ENCODE results near the gene SLAIN1.

The SLAIN1 gene

DNA sequence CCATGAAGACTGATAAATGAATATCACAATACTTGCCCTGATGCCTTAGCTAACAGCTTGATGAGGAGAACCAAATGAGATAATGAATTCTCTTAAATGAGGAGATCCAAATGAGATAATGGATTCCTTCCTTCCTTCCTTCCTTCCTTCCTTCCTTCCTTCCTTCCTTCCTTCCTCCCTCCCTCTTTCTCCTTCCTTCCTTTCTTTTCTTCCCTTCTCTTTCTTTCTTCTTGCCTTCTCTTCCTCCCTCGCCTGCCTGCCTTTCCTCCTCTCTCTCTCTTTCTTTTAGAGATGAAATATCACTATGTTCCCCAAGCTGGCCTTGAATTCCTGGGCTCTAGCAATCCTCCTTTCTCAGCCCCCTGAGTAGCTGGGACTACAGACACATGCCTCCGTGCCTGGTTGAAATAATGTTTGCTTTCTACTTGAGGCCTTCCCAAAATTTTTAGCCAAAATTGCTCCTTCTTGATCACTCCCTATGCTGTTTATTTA, 4.0 kb upstream of the SLAIN1 start:
- Histone ChIP-seq H3K9ac (ENCODE audit: low read length) (no peak overlapping the region), H2BK120ac (ENCODE audit: low read depth, low read length) (no peak overlapping the region), H3K18ac (ENCODE audit: low read depth in 1 of 2, low read length in 2 of 2) (no peak overlapping the region), H2BK5ac (ENCODE audit: low read depth, low read length, poor library complexity, severe bottlenecking) (no peak overlapping the region), H2BK12ac (ENCODE audit: low read length in 2 of 2) (no peak overlapping the region), H2AK5ac (ENCODE audit: low read length, severe bottlenecking) (no peak overlapping the region), H3K23ac (ENCODE audit: low read length in 2 of 2) (no peak overlapping the region), H4K8ac (ENCODE audit: low read length) (no peak overlapping the region), H3K36me3 (ENCODE audit: control insufficient read depth in 1 of 2, insufficient read depth in 2 of 2, low read depth in 1 of 2, low read length in 2 of 2) (no peaks in the 10 kb centered on the region), H2BK15ac (ENCODE audit: low read depth, poor library complexity, severe bottlenecking) (no peak overlapping the region), H3K79me1 (replicated peaks; ENCODE audit: low read length, poor library complexity, severe bottlenecking) (no peaks in the 10 kb centered on the region), H3K4me3 (ENCODE audit: insufficient read depth in 1 of 2, low read depth in 1 of 2, low read length in 2 of 2) (no peak overlapping the region), H3K4ac (ENCODE audit: low read depth in 1 of 2, low read length in 2 of 2) (no peak overlapping the region), H3K4me2 (ENCODE audit: low read length, poor library complexity, severe bottlenecking) (no peak overlapping the region), H2AFZ (ENCODE audit: low read depth, low read length) (no peak overlapping the region), H3K4me1 (ENCODE audit: control insufficient read depth, insufficient read depth, low read depth, low read length) (peaks cover 10% of the 10 kb centered on the region), H3K27me3 (ENCODE audit: control insufficient read depth in 1 of 2, insufficient read depth in 1 of 2, low read length in 2 of 2) (peaks cover 21% of the 10 kb centered on the region in 2 experiments), H3K9me3 (ENCODE audit: control insufficient read depth, low read length) (no peaks in the 10 kb centered on the region), H3K27ac (ENCODE audit: low read length, poor library complexity, severe bottlenecking) (no peak overlapping the region), H3K14ac (ENCODE audit: low read length in 2 of 2) (no peak overlapping the region), H4K91ac (ENCODE audit: low read length) (no peak overlapping the region)
- no peak for DNase-seq
- WGBS: 77% methylated on average over 2 of the region's 2 CpGs

- H3K79me1 ChIP-seq (replicated peaks; ENCODE audit: low read length, poor library complexity, severe bottlenecking): no peaks in the 10 kb centered on the region
- H3K36me3 ChIP-seq (ENCODE audit: control insufficient read depth in 1 of 2, insufficient read depth in 2 of 2, low read depth in 1 of 2, low read length in 2 of 2): no peaks in the 10 kb centered on the region
- peaks cover 33 to 44% of the 10 kb centered on the region in 2 experiments for H3K27me3 ChIP-seq (ENCODE audit: control insufficient read depth in 1 of 2, insufficient read depth in 1 of 2, low read length in 2 of 2)
- no peak overlapping the region for H3K4ac ChIP-seq (ENCODE audit: low read depth in 1 of 2, low read length in 2 of 2)
- no peak overlapping the region for H3K4me3 ChIP-seq (ENCODE audit: insufficient read depth in 1 of 2, low read depth in 1 of 2, low read length in 2 of 2)
- H3K9ac ChIP-seq (ENCODE audit: low read length): no peak overlapping the region
- no peak overlapping the region for H3K4me2 ChIP-seq (ENCODE audit: low read length, poor library complexity, severe bottlenecking)
- H3K27ac ChIP-seq (ENCODE audit: low read length, poor library complexity, severe bottlenecking): no peak overlapping the region
- H3K23ac ChIP-seq (ENCODE audit: low read length in 2 of 2): no peak overlapping the region
- no peak overlapping the region for H2BK12ac ChIP-seq (ENCODE audit: low read length in 2 of 2)
- H3K18ac ChIP-seq (ENCODE audit: low read depth in 1 of 2, low read length in 2 of 2): no peak overlapping the region
- H3K4me1 ChIP-seq (ENCODE audit: control insufficient read depth, insufficient read depth, low read depth, low read length): peaks cover 14% of the 10 kb centered on the region
- WGBS: 39% methylated on average over 5 of the region's 9 CpGs
- no peak overlapping the region for H4K91ac ChIP-seq (ENCODE audit: low read length)
- no peak overlapping the region for H2BK15ac ChIP-seq (ENCODE audit: low read depth, poor library complexity, severe bottlenecking)
- no peak overlapping the region for H2AFZ ChIP-seq (ENCODE audit: low read depth, low read length)
- H2BK120ac ChIP-seq (ENCODE audit: low read depth, low read length): no peak overlapping the region
- no peak for DNase-seq
- H2BK5ac ChIP-seq (ENCODE audit: low read depth, low read length, poor library complexity, severe bottlenecking): no peak overlapping the region
- no peak overlapping the region for H4K8ac ChIP-seq (ENCODE audit: low read length)
- H2AK5ac ChIP-seq (ENCODE audit: low read length, severe bottlenecking): no peak overlapping the region
- H3K9me3 ChIP-seq (ENCODE audit: control insufficient read depth, low read length): no peaks in the 10 kb centered on the region
- H3K14ac ChIP-seq (ENCODE audit: low read length in 2 of 2): no peak overlapping the region
These were observed 1.2 kb upstream of the SLAIN1 start for GRCh38 chr13:77696006-77696878.

DNA sequence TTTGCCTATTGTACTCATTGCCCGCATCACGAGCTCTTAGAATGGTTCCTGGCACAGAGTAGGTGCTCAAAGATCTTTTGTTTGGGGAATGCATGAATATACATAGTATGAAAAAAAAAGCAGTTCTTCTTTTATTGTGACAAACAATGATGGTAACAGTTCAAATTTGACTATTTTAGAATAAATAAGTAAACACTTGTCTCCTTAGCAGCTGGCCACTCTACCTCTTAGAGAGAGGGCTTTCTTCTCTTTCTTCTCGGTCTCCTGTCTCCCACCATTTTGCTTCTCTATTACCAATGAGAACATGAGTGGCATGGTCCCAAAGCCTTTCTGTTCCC, 639 bp upstream of the SLAIN1 start:
- no peak for DNase-seq
- no peak overlapping the region for H4K8ac ChIP-seq (ENCODE audit: low read length)
- no peak overlapping the region for H2BK5ac ChIP-seq (ENCODE audit: low read depth, low read length, poor library complexity, severe bottlenecking)
- H3K14ac ChIP-seq (ENCODE audit: low read length in 2 of 2): no peak overlapping the region
- H2AFZ ChIP-seq (ENCODE audit: low read depth, low read length): no peak overlapping the region
- WGBS: 32% methylated on average over 1 of the region's 3 CpGs
- no peaks in the 10 kb centered on the region for H3K9me3 ChIP-seq (ENCODE audit: control insufficient read depth, low read length)
- no peak overlapping the region for H2BK12ac ChIP-seq (ENCODE audit: low read length in 2 of 2)
- H3K36me3 ChIP-seq (ENCODE audit: control insufficient read depth in 1 of 2, insufficient read depth in 2 of 2, low read depth in 1 of 2, low read length in 2 of 2): no peaks in the 10 kb centered on the region
- H3K4me3 ChIP-seq (ENCODE audit: insufficient read depth in 1 of 2, low read depth in 1 of 2, low read length in 2 of 2): peak overlapping the region in 1 of 2 experiments; percentile 58
- H2AK5ac ChIP-seq (ENCODE audit: low read length, severe bottlenecking): no peak overlapping the region
- H3K79me1 ChIP-seq (replicated peaks; ENCODE audit: low read length, poor library complexity, severe bottlenecking): no peaks in the 10 kb centered on the region
- peaks cover 14% of the 10 kb centered on the region for H3K4me1 ChIP-seq (ENCODE audit: control insufficient read depth, insufficient read depth, low read depth, low read length)
- H3K4me2 ChIP-seq (ENCODE audit: low read length, poor library complexity, severe bottlenecking): peak overlapping the region; percentile 57
- H3K9ac ChIP-seq (ENCODE audit: low read length): no peak overlapping the region
- peaks cover 33 to 44% of the 10 kb centered on the region in 2 experiments for H3K27me3 ChIP-seq (ENCODE audit: control insufficient read depth in 1 of 2, insufficient read depth in 1 of 2, low read length in 2 of 2)
- no peak overlapping the region for H3K4ac ChIP-seq (ENCODE audit: low read depth in 1 of 2, low read length in 2 of 2)
- no peak overlapping the region for H3K23ac ChIP-seq (ENCODE audit: low read length in 2 of 2)
- no peak overlapping the region for H4K91ac ChIP-seq (ENCODE audit: low read length)
- no peak overlapping the region for H3K18ac ChIP-seq (ENCODE audit: low read depth in 1 of 2, low read length in 2 of 2)
- H2BK120ac ChIP-seq (ENCODE audit: low read depth, low read length): no peak overlapping the region
- H2BK15ac ChIP-seq (ENCODE audit: low read depth, poor library complexity, severe bottlenecking): no peak overlapping the region
- H3K27ac ChIP-seq (ENCODE audit: low read length, poor library complexity, severe bottlenecking): no peak overlapping the region

DNA sequence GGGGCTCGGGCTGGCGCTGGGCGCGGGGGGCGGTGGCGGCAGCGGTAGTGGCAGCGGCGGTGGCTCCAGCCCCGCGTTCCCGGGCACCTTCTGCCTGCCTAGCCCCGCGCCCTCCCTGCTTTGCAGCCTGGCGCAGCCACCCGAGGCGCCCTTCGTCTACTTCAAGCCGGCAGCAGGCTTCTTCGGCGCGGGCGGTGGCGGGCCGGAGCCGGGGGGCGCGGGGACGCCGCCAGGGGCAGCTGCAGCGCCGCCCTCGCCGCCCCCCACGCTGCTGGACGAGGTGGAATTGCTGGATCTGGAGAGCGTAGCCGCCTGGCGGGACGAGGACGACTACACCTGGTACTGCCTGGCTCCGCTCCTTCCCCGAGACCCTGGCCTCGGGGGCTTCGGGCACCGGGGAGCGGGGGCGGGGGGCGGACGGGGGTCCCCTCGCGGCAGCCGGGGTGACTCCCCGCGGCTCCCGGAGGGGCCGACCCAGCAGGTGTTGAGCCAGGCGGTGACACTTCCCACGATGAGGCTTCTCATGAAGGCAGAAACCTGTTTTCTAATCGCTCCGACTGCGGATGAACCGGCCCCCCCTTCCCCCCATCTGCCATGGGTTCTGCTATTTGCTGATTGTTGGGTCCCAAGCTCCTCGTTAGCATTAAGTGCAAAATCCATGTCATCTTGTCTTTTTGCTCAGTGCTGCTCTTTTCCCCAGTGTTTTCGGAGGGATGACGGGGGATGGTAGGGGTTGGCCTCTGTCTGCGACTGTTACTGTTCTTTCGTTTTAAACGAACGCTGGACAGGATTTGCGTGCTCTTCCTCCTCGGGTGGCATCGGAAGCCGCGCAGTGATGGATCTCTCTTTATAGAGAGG, 943 bp downstream of the SLAIN1 start:
- no peaks in the 10 kb centered on the region for H3K36me3 ChIP-seq (ENCODE audit: control insufficient read depth in 1 of 2, insufficient read depth in 2 of 2, low read depth in 1 of 2, low read length in 2 of 2)
- peak; percentile 37 for DNase-seq
- H3K4ac ChIP-seq (ENCODE audit: low read depth in 1 of 2, low read length in 2 of 2): no peak overlapping the region
- H3K14ac ChIP-seq (ENCODE audit: low read length in 2 of 2): no peak overlapping the region
- peaks cover 14% of the 10 kb centered on the region for H3K4me1 ChIP-seq (ENCODE audit: control insufficient read depth, insufficient read depth, low read depth, low read length)
- H3K9me3 ChIP-seq (ENCODE audit: control insufficient read depth, low read length): no peaks in the 10 kb centered on the region
- WGBS: under 1% methylated on average over 69 of the region's 75 CpGs
- no peak overlapping the region for H3K9ac ChIP-seq (ENCODE audit: low read length)
- H3K79me1 ChIP-seq (replicated peaks; ENCODE audit: low read length, poor library complexity, severe bottlenecking): no peaks in the 10 kb centered on the region
- no peak overlapping the region for H4K8ac ChIP-seq (ENCODE audit: low read length)
- no peak overlapping the region for H3K27ac ChIP-seq (ENCODE audit: low read length, poor library complexity, severe bottlenecking)
- H3K4me3 ChIP-seq (ENCODE audit: insufficient read depth in 1 of 2, low read depth in 1 of 2, low read length in 2 of 2): peak overlapping the region; percentile 53 to 83
- H2AFZ ChIP-seq (ENCODE audit: low read depth, low read length): peak overlapping the region; percentile 23
- H2BK15ac ChIP-seq (ENCODE audit: low read depth, poor library complexity, severe bottlenecking): no peak overlapping the region
- H4K91ac ChIP-seq (ENCODE audit: low read length): no peak overlapping the region
- H3K4me2 ChIP-seq (ENCODE audit: low read length, poor library complexity, severe bottlenecking): peak overlapping the region; percentile 75
- no peak overlapping the region for H2AK5ac ChIP-seq (ENCODE audit: low read length, severe bottlenecking)
- peaks cover 33 to 44% of the 10 kb centered on the region in 2 experiments for H3K27me3 ChIP-seq (ENCODE audit: control insufficient read depth in 1 of 2, insufficient read depth in 1 of 2, low read length in 2 of 2)
- H2BK12ac ChIP-seq (ENCODE audit: low read length in 2 of 2): no peak overlapping the region
- no peak overlapping the region for H2BK120ac ChIP-seq (ENCODE audit: low read depth, low read length)
- no peak overlapping the region for H2BK5ac ChIP-seq (ENCODE audit: low read depth, low read length, poor library complexity, severe bottlenecking)
- no peak overlapping the region for H3K18ac ChIP-seq (ENCODE audit: low read depth in 1 of 2, low read length in 2 of 2)
- H3K23ac ChIP-seq (ENCODE audit: low read length in 2 of 2): no peak overlapping the region
